Measurements from ENCODE around the gene DUSP10.

Gene DUSP10

DNA sequence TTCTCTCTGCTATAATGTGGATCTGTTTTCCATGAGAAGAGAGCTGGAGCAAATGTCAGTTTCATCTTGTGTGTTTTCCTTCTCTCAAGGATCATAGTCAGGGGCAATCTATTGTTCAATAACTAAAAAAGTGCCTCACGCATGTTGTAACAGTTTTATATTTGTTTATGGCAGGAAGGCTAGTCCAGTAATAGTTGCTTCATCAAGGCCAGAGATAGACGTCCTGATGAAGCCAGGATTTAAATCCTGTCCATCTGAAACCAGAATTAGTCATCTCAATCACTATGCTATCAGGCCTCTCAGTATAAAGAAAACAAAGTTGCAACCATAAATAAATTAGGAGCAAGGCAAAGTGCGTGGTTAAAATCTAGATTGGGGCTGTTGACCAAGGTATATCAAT, 30.2 kb upstream of the DUSP10 start:
- H3K36me3 Mint-ChIP-seq (ENCODE audit: low read depth), result no peaks in the 10 kb centered on the region
- TF ChIP-seq, protein P1, sequence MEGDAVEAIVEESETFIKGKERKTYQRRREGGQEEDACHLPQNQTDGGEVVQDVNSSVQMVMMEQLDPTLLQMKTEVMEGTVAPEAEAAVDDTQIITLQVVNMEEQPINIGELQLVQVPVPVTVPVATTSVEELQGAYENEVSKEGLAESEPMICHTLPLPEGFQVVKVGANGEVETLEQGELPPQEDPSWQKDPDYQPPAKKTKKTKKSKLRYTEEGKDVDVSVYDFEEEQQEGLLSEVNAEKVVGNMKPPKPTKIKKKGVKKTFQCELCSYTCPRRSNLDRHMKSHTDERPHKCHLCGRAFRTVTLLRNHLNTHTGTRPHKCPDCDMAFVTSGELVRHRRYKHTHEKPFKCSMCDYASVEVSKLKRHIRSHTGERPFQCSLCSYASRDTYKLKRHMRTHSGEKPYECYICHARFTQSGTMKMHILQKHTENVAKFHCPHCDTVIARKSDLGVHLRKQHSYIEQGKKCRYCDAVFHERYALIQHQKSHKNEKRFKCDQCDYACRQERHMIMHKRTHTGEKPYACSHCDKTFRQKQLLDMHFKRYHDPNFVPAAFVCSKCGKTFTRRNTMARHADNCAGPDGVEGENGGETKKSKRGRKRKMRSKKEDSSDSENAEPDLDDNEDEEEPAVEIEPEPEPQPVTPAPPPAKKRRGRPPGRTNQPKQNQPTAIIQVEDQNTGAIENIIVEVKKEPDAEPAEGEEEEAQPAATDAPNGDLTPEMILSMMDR (IDR thresholded peaks at IDR 0.05; ENCODE audit: unreplicated experiment in 3 of 3), result no peak
- no peak overlapping the region for H3K4me3 Mint-ChIP-seq
- H3K27me3 Mint-ChIP-seq (ENCODE audit: low read depth), result no peaks in the 10 kb centered on the region
- no peak overlapping the region for H3K27ac Mint-ChIP-seq
- no peaks in the 10 kb centered on the region for H3K9me3 Mint-ChIP-seq
- H3K4me1 Mint-ChIP-seq, result no peaks in the 10 kb centered on the region

DNA sequence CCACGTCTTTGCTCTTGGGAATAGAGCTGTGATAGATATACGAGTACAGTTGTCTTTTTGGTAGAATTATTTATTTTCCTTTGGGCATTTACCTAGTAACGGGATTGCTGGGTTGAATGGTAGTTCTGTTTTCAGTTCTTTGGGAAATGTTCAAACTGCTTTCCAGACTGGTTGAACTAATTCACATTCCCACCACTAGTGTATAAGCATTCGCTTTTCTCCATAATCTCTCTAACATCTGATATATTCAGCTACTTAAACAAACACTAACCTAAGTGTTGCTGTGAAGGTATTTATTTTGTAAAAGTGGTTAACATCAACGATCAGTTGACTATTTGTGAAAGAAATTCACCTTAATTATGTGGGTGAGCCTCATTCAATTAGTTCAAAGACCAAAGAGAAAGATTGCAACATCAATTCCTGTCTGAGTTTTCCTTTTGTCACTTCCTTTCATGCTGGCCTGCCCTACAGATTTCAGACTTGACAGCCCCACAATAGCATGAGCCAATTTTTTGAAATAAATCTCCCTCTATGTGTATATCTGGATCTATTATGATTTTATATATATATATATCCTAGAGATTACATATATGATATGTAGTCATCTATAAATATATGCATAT, 26.7 kb upstream of the DUSP10 start:
- Mint-ChIP-seq H3K4me1 (peaks cover 4% of the 10 kb centered on the region), H3K27me3 (ENCODE audit: low read depth) (no peaks in the 10 kb centered on the region), H3K36me3 (ENCODE audit: low read depth) (no peaks in the 10 kb centered on the region), H3K27ac (no peak overlapping the region), H3K9me3 (no peaks in the 10 kb centered on the region), H3K4me3 (no peak overlapping the region)
- TF ChIP-seq, protein P1 (IDR thresholded peaks at IDR 0.05; ENCODE audit: unreplicated experiment in 3 of 3), result no peak

DNA sequence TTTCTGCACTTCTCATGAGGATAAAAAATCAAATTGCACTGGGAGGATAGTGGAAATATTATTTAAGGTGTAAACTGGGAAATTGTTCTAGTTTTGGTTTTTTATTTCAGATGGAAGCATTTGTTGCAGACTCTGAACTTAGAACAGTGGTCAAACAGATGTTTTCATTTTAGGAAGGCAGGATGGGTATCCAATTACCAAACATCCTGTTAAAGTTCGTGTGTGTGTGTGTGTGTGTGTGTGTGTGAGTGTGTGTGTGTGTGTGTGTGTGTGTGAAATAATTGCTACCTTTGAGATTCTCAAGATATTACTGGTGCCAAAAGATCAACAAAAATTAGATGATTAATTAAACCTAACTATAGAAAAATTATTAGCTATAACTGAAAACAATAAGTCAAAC, 24.3 kb upstream of the DUSP10 start:
- TF ChIP-seq, protein P1 (IDR thresholded peaks at IDR 0.05; ENCODE audit: unreplicated experiment in 3 of 3), result no peak
- Mint-ChIP-seq H3K27me3 (ENCODE audit: low read depth) (peaks cover 4% of the 10 kb centered on the region), H3K27ac (peak overlapping the region in 1 of 3 experiments; percentile 24), H3K9me3 (no peaks in the 10 kb centered on the region), H3K4me3 (no peak overlapping the region), H3K36me3 (ENCODE audit: low read depth) (no peaks in the 10 kb centered on the region), H3K4me1 (peaks cover 4% of the 10 kb centered on the region)

DNA sequence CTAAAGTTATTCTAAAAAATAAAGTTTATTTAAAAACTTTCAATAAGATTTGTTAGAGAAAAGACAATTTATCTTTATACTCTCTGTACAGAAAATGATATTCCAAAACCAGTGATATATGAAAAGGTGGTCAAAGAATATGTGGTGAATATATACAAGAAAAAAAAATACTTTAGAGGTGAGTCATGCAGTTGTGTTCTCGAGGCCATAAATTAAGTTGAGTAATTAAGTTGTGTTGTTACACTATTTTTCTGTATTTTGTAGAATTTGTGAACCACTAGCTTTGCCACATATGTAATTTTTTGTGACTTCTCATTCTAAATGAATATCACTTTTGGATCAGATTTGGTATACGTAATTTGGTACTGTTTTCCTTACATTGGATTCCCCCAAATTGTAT, 23.6 kb upstream of the DUSP10 start:
- H3K4me3 Mint-ChIP-seq, result no peak overlapping the region
- H3K4me1 Mint-ChIP-seq, result peaks cover 4% of the 10 kb centered on the region
- no peak overlapping the region for H3K27ac Mint-ChIP-seq
- TF ChIP-seq, protein P1 (IDR thresholded peaks at IDR 0.05; ENCODE audit: unreplicated experiment in 3 of 3), result no peak
- H3K27me3 Mint-ChIP-seq (ENCODE audit: low read depth), result peaks cover 5% of the 10 kb centered on the region
- H3K9me3 Mint-ChIP-seq, result no peaks in the 10 kb centered on the region
- no peaks in the 10 kb centered on the region for H3K36me3 Mint-ChIP-seq (ENCODE audit: low read depth)

DNA sequence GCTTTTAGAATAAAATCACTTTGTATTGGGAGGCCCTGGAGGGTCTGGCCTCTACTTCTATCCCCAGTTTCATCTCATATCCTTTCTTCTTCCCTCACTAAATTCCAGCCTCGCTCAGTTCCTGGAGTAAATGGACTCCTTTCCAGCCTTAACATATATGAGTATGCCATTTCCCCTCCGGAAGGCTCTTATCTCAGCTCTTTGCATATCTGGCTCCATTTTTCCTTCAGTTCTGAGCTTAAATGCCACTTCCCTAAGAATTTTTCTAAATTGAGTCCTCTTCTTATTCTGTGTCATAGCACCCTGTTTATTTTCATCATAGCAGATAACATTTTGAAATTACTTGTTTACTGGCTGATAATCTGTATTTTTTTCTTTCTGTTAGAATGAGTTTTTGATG, 20.2 kb upstream of the DUSP10 start:
- H3K27ac Mint-ChIP-seq, result no peak overlapping the region
- H3K4me1 Mint-ChIP-seq, result peaks cover 4% of the 10 kb centered on the region
- H3K9me3 Mint-ChIP-seq, result no peaks in the 10 kb centered on the region
- H3K4me3 Mint-ChIP-seq, result no peak overlapping the region
- TF ChIP-seq, protein P1 (IDR thresholded peaks at IDR 0.05; ENCODE audit: unreplicated experiment in 3 of 3), result no peak
- no peaks in the 10 kb centered on the region for H3K36me3 Mint-ChIP-seq (ENCODE audit: low read depth)
- peaks cover 9% of the 10 kb centered on the region for H3K27me3 Mint-ChIP-seq (ENCODE audit: low read depth)

DNA sequence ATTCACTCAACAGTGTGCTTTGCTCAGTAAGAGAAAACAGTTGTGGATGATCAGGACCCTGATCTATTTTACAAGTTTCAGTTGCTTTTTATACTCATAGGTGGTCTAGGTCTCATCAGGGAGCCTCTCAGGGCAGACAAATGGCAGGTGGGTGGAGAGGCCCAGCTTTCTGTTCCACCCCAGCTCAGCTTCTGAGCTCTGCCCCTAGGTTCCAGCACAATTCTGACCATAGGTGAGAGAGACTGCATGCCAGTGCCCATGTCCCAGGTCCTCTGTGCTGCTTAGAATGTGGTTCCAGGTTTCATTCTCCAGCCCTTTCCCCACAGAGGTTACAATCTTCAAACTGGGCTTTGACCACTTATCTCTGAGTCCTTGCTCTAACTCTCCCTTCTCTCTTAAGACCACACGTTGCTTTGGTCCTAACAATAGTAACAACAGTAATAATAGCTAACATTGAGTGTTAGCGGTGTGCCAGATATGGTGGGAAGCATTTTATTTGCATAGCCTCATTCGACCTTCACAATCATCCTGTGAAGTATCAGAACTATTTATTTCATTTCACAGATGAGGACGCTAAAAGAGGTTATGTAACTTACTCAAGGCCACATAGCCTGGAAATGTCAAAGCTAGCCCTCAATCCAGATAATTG, 19.6 kb upstream of the DUSP10 start:
- Mint-ChIP-seq H3K4me1 (peaks cover 4% of the 10 kb centered on the region), H3K36me3 (ENCODE audit: low read depth) (no peaks in the 10 kb centered on the region), H3K4me3 (no peak overlapping the region), H3K27me3 (ENCODE audit: low read depth) (peaks cover 9% of the 10 kb centered on the region), H3K27ac (no peak overlapping the region), H3K9me3 (no peaks in the 10 kb centered on the region)
- TF ChIP-seq, protein P1 (IDR thresholded peaks at IDR 0.05; ENCODE audit: unreplicated experiment in 3 of 3), result no peak
